K562 (cell line): ENCODE data around the gene GPT2. TPM values are rescaled to one million over a fixed set of nuclear protein-coding genes. Genes with fewer than 3 reads are reported as not detected.

Experiments
- ATAC-seq: fragments of 200-7000 bp; cut with Tn5 transposase; 3 replicates; pipeline ENCODE4 v1.9.1; 2020; ENCODE audit warnings: moderate library complexity
- BruUV-seq: library from RNA; stranded (reverse); fragments of 400-500 nt; replicated peaks from 2 replicates; lab custom pipeline; 2021; lab: Mats Ljungman, UMichigan
- CTCF ChIA-PET: fragments of 300-600 bp; formaldehyde crosslinking; extraction: SDS; loops from one replicate; lab custom pipeline; 2021; ENCODE audit warnings: low intra/inter-chr PET ratio; lab: Yijun Ruan, JAX
- POLR2A ChIA-PET: fragments of 300-600, 350-650 bp; sonication (Branson Sonifier 250); formaldehyde crosslinking; extraction: SDS; loops from one replicate; lab custom pipeline; 2021; ENCODE audit warnings: antibody characterized with exemption, inconsistent platforms; lab: Yijun Ruan, JAX
- DNase-seq, 4 experiments: peaks; one replicate each; pipeline versions ENCODE4 v3.0.0 to v3.0.0-alpha.2; 2011 to 2018; ENCODE audit warnings: low spot score in 3 of 4, mixed read lengths in 3 of 4; ENCODE audit errors: extremely low read depth in 1 of 4
- FAIRE-seq: peaks from 2 replicates; lab custom pipeline; 2011; peaks lifted over from hg19 to GRCh38; lab: Jason Lieb, UNC
- H2AFZ ChIP-seq: 2 replicates; pipeline ENCODE4 v1.6.0; 2011; ENCODE audit warnings: low read depth, low read length, control low read depth, inconsistent platforms
- H3K27ac ChIP-seq: fragments of 200-600 bp; 3 replicates; pipeline ENCODE4 v1.8.0; 2011; ENCODE audit warnings: low read depth, mild to moderate bottlenecking, control low read depth, inconsistent platforms, low read length, moderate library complexity, mixed read lengths; ENCODE audit errors: extremely low read depth
- H3K27me3 ChIP-seq, 2 experiments: fragments of 300-600 bp in 1 of 2; 2 replicates in 1 of 2; 3 replicates in 1 of 2; pipeline versions ENCODE4 v1.6.0 to v1.8.0; 2011; ENCODE audit warnings: inconsistent platforms in 2 of 2, low read length in 2 of 2, mild to moderate bottlenecking in 1 of 2, mixed read lengths in 1 of 2, moderate library complexity in 1 of 2; ENCODE audit not compliant: control insufficient read depth in 2 of 2, insufficient read depth in 2 of 2
- H3K36me3 ChIP-seq: fragments of 300-600 bp; 3 replicates; pipeline ENCODE4 v1.8.0; 2011; ENCODE audit warnings: mild to moderate bottlenecking, low read length, inconsistent platforms; ENCODE audit not compliant: control insufficient read depth, insufficient read depth
- H3K4me1 ChIP-seq, 2 experiments: fragments of 200-600 bp in 1 of 2; replicated peaks in 1 of 2; 2 replicates in 1 of 2; 3 replicates in 1 of 2; pipeline versions ENCODE4 v1.5.1 to v1.8.0; 2011; ENCODE audit warnings: inconsistent platforms in 2 of 2, low read length in 2 of 2, mild to moderate bottlenecking in 1 of 2, mixed read lengths in 1 of 2, moderate library complexity in 1 of 2; ENCODE audit not compliant: control insufficient read depth in 2 of 2, insufficient read depth in 2 of 2
- H3K4me2 ChIP-seq: 2 replicates; pipeline ENCODE4 v1.6.1; 2011; ENCODE audit warnings: low read length, control low read depth, inconsistent platforms, mixed read lengths; ENCODE audit not compliant: insufficient read depth
- H3K4me3 ChIP-seq: fragments of 200-600 bp; sonication (generic), shearing (Covaris generic); 2 replicates; pipeline ENCODE4 v1.5.1; 2016; ENCODE audit warnings: control low read depth, inconsistent platforms
- H3K79me2 ChIP-seq: fragments of 200-600 bp; 3 replicates; pipeline ENCODE4 v1.8.0; 2011; ENCODE audit warnings: low read length, inconsistent platforms; ENCODE audit not compliant: control insufficient read depth, insufficient read depth
- H3K9ac ChIP-seq, 2 experiments: 2 replicates each; pipeline versions ENCODE4 v1.6.0 to v1.6.1; 2011; ENCODE audit warnings: low read depth in 2 of 2, low read length in 2 of 2, control low read depth in 1 of 2, inconsistent platforms in 1 of 2, mild to moderate bottlenecking in 1 of 2, mixed read lengths in 1 of 2; ENCODE audit not compliant: insufficient read depth in 1 of 2
- H3K9me1 ChIP-seq: one replicate; pipeline ENCODE4 v1.6.0; 2011; ENCODE audit warnings: inconsistent platforms, mild to moderate bottlenecking, low read length, moderate library complexity; ENCODE audit not compliant: control insufficient read depth, insufficient read depth
- H3K9me3 ChIP-seq: replicated peaks from 2 replicates; pipeline ENCODE4 v1.5.1; 2011; ENCODE audit warnings: low read depth, low read length, inconsistent platforms; ENCODE audit not compliant: control insufficient read depth, insufficient read depth
- H4K20me1 ChIP-seq: replicated peaks from 2 replicates; pipeline ENCODE4 v1.6.1; 2011; ENCODE audit warnings: low read length, inconsistent platforms, mixed read lengths; ENCODE audit not compliant: control insufficient read depth, insufficient read depth
- ARID3B ChIP-seq: fragments of 250-450 bp; sonication (Bioruptor Pico); IDR thresholded peaks from 2 replicates; pipeline ENCODE4 v1.4.0; 2020; ENCODE audit warnings: borderline replicate concordance
- JUN ChIP-seq, 2 experiments: sonication (generic) in 1 of 2; formaldehyde crosslinking in 1 of 2; IDR thresholded peaks; 2 replicates each; pipeline versions ENCODE4 v1.6.1 to v1.8.0; 2012 to 2022; ENCODE audit warnings: borderline replicate concordance in 2 of 2, mild to moderate bottlenecking in 2 of 2, improper control_type of control experiment in 1 of 2, low read depth in 1 of 2, low read length in 1 of 2, missing genetic modification reagents in 1 of 2
- YY1 ChIP-seq, 3 experiments: IDR thresholded peaks; 2 replicates each; pipeline ENCODE4 v1.6.1; 2011; ENCODE audit warnings: low read length in 2 of 3, mild to moderate bottlenecking in 2 of 3, moderate library complexity in 2 of 3, borderline replicate concordance in 1 of 3, control low read depth in 1 of 3, low read depth in 1 of 3; ENCODE audit not compliant: insufficient read depth in 3 of 3, insufficient replicate concordance in 2 of 3, control insufficient read depth in 1 of 3, insufficient read length in 1 of 3; ENCODE audit errors: extremely low read depth in 1 of 3
- WGBS: fragments of 100-300 bp; shearing (Covaris generic); methylation state at CpG from one replicate; pipeline ENCODE4 v1.1.6; 2016; ENCODE audit warnings: low coverage, mixed read lengths; ENCODE audit not compliant: insufficient coverage; ENCODE audit errors: missing lambda C conversion rate; 5-methylcytosine and 5-hydroxymethylcytosine counted together
- in situ Hi-C: fragments of 300-500 bp; cut with MboI; formaldehyde crosslinking; loops from 4 replicates; pipeline ENCODE4 v1.15.0; 2018; ENCODE audit warnings: inconsistent platforms, mixed read lengths
- intact Hi-C: fragments of 100-400 bp; cut with micrococcal nuclease; formaldehyde crosslinking; loops from 2 replicates; pipeline ENCODE4 v1.14.2; 2022
- polyA plus RNA-seq, 8 experiments: library from polyadenylated mRNA; depleted of rRNA in 4 of 8; stranded (reverse) in 5 of 8; unstranded in 3 of 8; fragments of >200 nt; fragmentation: Nextera tagmentation in 2 of 8; fragmentation: Illumina TruSeq in 1 of 8; extraction: Ambion mirVana in 2 of 8; extraction: Trizol in 1 of 8; gene quantifications; 2 replicates each; pipeline versions ENCODE4 v1.2.1 to v1.2.3, GENCODE V29; 2011 to 2014; ENCODE audit warnings: inconsistent platforms in 1 of 8, missing spikeins in 1 of 8
- total RNA-seq, 7 experiments: library from RNA; depleted of rRNA in 6 of 7; stranded (reverse); fragments of >200 nt in 6 of 7; fragmentation: Illumina TruSeq in 2 of 7; extraction: Trizol in 2 of 7; gene quantifications; 2 replicates each; pipeline versions ENCODE4 v1.2.1 to v1.2.3, GENCODE V29; 2011 to 2021; ENCODE audit warnings: low replicate concordance in 1 of 7

GPT2 gene
- total and polyA plus RNA-seq, 9 of the 15 experiments (the other 6 are each of a cell fraction or from before 2014, with no cell fraction given): 0.79 to 14.4 (median 5.8) TPM

GRCh38 chr16:46844771-46845170 lies 39.4 kb upstream of the GPT2 start (continued):
- no peak for TF ChIP-seq ARID3B (CRISPR knock-in tag)

- WGBS: 61% methylated on average over 5 of the region's 5 CpGs
- Histone ChIP-seq H3K27me3 (peaks cover 0 to 10% of the 10 kb centered on the region in 2 experiments; a peak in 2 of 5 replicates), H3K9me3 (no peaks in the 10 kb centered on the region), H3K4me3 (no peak overlapping the region), H2AFZ (no peak overlapping the region), H3K4me1 (peaks cover 0 to 11% of the 10 kb centered on the region in 2 experiments; a peak in 3 of 5 replicates), H3K4me2 (no peak overlapping the region), H3K9me1 (no peaks in the 10 kb centered on the region)
- BruUV-seq: no TSS peak
- POLR2A ChIA-PET: interaction anchor here (0.6 kb wide), 1 partner anchor 37 kb away, joined by 3 read pairs; no protein-coding TSS in a partner anchor
- in situ Hi-C loops (no loop called here), intact Hi-C loops (no loop called here)
- TF ChIP-seq YY1 (IDR thresholded peaks at IDR 0.05; ENCODE audit: borderline replicate concordance in 1 of 3, control insufficient read depth in 1 of 3, extremely low read depth in 1 of 3, insufficient read depth in 3 of 3, insufficient read length in 1 of 3, insufficient replicate concordance in 2 of 3, low read depth in 1 of 3, low read length in 2 of 3): peak in 1 of 3 experiments; percentile 31
- no peak for TF ChIP-seq JUN (IDR thresholded peaks at IDR 0.05; ENCODE audit: borderline replicate concordance, low read depth, low read length)
- no peak for TF ChIP-seq JUN (CRISPR knock-in tag; IDR thresholded peaks at IDR 0.05; ENCODE audit: borderline replicate concordance)
- TF ChIP-seq, all 486 proteins: peak for 1
- DNase-seq (no peak), ATAC-seq (no peak), FAIRE-seq (no peak)
- Histone ChIP-seq H3K9ac (no peak overlapping the region), H4K20me1 (no peaks in the 10 kb centered on the region), H3K36me3 (no peaks in the 10 kb centered on the region), H3K79me2 (no peaks in the 10 kb centered on the region), H3K27ac (no peak overlapping the region)
- CTCF ChIA-PET: no interaction called here
Measured at GRCh38 chr16:46845952-46846351, 38.2 kb upstream of the GPT2 start.
